IPS-18a (cell line): ENCODE measurements around the gene RSPO3.

Source experiments
- H3K27ac ChIP-seq: one replicate; pipeline ENCODE4 v1.5.1; 2013; ENCODE audit warnings: low read length
- H3K27me3 ChIP-seq: one replicate; pipeline ENCODE4 v1.6.1; 2013; ENCODE audit warnings: mild to moderate bottlenecking, low read length; ENCODE audit not compliant: control insufficient read depth, insufficient read depth
- H3K36me3 ChIP-seq: one replicate; pipeline ENCODE4 v1.6.1; 2013; ENCODE audit warnings: low read depth, low read length; ENCODE audit not compliant: control insufficient read depth
- H3K4me1 ChIP-seq: one replicate; pipeline ENCODE4 v1.6.1; 2013; ENCODE audit warnings: low read depth, low read length; ENCODE audit not compliant: control insufficient read depth
- H3K4me3 ChIP-seq: one replicate; pipeline ENCODE4 v1.5.1; 2013; ENCODE audit warnings: low read length
- H3K9ac ChIP-seq: one replicate; pipeline ENCODE4 v1.6.1; 2013; ENCODE audit warnings: mild to moderate bottlenecking, low read length, moderate library complexity
- H3K9me3 ChIP-seq: one replicate; pipeline ENCODE4 v1.6.1; 2013; ENCODE audit warnings: low read depth, low read length; ENCODE audit not compliant: control insufficient read depth

The RSPO3 gene

DNA sequence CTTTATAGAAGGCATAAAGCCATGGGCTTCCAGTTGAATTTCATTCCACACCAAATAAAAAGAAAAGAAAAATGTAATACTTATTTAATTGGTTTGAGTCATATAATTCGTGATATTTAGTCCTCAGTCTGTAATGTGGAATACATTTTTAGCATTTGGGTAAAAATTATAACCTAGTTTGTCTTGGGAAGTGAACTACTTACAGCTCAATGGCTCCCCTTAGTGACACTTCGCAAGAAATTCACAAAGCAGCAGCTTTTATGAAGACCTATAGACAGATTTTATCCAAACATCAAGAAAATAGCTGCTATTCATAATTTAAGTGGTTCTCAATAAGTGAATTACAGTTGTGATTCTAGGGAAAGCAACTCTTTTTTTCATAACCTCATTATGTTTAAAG lies 72.1 kb downstream of the RSPO3 start:
- Histone ChIP-seq H3K4me1 (no peaks in the 10 kb centered on the region), H3K9me3 (no peaks in the 10 kb centered on the region), H3K27me3 (no peaks in the 10 kb centered on the region), H3K27ac (no peak overlapping the region), H3K9ac (no peak overlapping the region), H3K4me3 (no peak overlapping the region), H3K36me3 (no peaks in the 10 kb centered on the region)

DNA sequence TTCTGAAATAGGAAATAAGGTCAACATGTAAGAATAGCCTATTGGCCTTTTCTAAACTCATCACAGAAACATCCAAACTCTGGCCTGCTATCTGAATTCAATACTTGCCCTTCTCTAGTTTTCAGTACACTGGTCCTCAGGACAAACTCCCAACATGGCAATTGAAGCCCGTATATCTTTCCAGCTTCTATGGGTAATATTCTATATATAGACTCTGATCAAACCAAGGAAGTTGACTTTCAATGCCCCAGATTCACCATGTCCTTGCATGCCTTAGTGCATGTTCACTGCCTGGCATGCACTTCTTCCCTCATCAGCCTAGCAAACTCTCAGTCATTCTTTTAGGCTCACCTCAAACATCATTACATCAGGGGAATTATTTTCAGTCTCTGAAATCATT lies 73.2 kb downstream of the RSPO3 start:
- H3K9ac ChIP-seq = no peak overlapping the region
- H3K4me1 ChIP-seq = no peaks in the 10 kb centered on the region
- H3K4me3 ChIP-seq = no peak overlapping the region
- H3K27ac ChIP-seq = no peak overlapping the region
- no peaks in the 10 kb centered on the region for H3K36me3 ChIP-seq
- H3K27me3 ChIP-seq = no peaks in the 10 kb centered on the region
- H3K9me3 ChIP-seq = no peaks in the 10 kb centered on the region

DNA sequence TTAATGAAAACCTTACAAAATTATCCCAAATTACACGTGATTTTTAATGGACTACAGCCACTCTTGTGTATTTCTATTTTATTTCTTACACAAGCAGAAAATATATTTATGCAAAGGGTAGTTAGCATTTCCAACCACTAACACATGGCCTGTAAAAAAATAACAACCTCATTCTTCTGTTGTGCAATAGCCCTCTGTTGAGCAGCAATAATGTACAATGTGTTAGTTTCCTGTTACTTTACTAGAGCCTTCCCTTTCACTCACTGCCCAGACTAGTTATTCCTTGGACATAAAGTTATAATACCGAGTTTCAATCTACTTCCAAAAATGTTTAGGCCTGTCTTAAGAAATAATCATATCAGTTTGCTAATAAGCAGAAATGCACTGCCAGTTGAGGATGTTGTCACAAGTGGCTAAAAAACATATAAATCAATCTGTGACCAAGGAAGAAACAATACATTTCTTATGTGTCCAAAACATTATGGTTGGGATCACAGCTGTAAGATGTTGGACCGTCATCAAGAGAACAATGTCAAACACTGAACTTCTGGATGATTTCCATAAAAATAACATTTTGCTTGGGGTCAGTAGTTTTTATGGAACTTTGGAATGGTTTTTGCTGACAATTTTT lies 74.6 kb downstream of the RSPO3 start:
- Histone ChIP-seq H3K9me3 (no peaks in the 10 kb centered on the region), H3K27ac (no peak overlapping the region), H3K4me3 (no peak overlapping the region), H3K4me1 (no peaks in the 10 kb centered on the region), H3K9ac (no peak overlapping the region), H3K36me3 (no peaks in the 10 kb centered on the region), H3K27me3 (no peaks in the 10 kb centered on the region)

DNA sequence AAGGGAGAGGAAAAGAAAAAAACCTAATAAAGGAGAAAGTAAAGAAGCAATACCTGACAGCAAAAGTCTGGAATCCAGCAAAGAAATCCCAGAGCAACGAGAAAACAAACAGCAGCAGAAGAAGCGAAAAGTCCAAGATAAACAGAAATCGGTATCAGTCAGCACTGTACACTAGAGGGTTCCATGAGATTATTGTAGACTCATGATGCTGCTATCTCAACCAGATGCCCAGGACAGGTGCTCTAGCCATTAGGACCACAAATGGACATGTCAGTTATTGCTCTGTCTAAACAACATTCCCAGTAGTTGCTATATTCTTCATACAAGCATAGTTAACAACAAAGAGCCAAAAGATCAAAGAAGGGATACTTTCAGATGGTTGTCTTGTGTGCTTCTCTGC lies 77.4 kb downstream of the RSPO3 start:
- Histone ChIP-seq H3K9me3 (no peaks in the 10 kb centered on the region), H3K9ac (no peak overlapping the region), H3K27ac (no peak overlapping the region), H3K4me1 (no peaks in the 10 kb centered on the region), H3K27me3 (no peaks in the 10 kb centered on the region), H3K36me3 (no peaks in the 10 kb centered on the region), H3K4me3 (no peak overlapping the region)

DNA sequence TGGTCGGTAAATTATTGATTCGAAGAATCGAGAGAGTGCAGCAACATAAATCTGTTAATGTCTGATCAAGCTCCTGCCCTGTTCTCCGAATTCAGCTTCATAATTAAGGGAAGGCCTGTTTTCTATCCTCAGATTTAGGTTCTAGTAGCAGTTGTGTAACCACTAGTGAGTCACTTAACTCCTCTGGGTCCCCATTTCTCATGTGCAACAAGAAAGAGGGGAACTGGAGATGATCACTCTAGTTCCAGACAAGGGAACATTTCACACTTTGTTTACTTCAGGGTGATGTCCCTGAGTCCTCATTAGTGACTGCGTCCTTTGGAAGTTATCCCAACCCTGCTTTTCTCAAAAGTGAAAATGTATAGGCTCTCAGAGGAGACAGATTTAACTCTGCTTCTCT lies 80.1 kb downstream of the RSPO3 start:
- no peaks in the 10 kb centered on the region for H3K4me1 ChIP-seq
- H3K4me3 ChIP-seq = no peak overlapping the region
- H3K36me3 ChIP-seq = no peaks in the 10 kb centered on the region
- H3K27me3 ChIP-seq = no peaks in the 10 kb centered on the region
- H3K27ac ChIP-seq = no peak overlapping the region
- H3K9me3 ChIP-seq = no peaks in the 10 kb centered on the region
- H3K9ac ChIP-seq = no peak overlapping the region

DNA sequence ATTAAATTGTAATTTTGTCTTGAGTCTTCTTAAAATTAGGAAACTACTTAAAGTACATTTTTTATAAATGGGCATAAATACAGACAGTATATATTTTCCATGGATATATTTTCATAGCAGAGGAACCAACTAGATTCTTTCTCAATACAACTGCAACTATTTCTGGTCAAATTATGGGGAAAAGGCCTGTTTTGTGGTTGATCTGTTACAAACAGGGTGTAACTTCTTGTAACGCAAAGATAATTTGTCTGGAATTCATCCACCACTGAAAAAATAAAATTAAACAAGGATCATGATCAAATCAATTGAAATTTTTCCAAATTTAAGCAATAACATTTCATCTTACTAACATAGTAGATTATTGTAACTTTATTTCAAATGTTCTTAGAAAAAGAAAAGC lies 81.0 kb downstream of the RSPO3 start:
- Histone ChIP-seq H3K36me3 (no peaks in the 10 kb centered on the region), H3K4me3 (no peak overlapping the region), H3K27ac (no peak overlapping the region), H3K9me3 (no peaks in the 10 kb centered on the region), H3K4me1 (no peaks in the 10 kb centered on the region), H3K27me3 (no peaks in the 10 kb centered on the region), H3K9ac (no peak overlapping the region)

DNA sequence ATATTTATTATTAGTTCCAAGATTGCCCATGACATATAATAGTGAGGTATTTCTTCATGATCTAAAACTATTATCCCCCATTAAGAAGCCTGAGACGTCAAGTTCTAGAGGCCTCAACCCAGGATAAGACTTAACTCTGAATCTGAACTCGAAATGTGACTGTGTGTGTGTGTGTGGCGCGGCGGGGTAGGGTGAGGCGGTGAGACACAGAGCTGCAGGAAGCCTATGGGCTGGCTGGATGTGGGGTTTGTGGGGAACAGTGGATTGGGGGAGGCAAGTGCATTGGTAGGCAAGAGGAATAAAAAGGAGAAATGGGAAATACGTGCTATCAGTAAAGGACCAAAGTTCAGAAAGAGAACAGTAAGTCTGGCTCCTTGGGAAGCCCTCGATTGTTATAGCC lies 81.6 kb downstream of the RSPO3 start:
- Histone ChIP-seq H3K9me3 (no peaks in the 10 kb centered on the region), H3K9ac (no peak overlapping the region), H3K27me3 (no peaks in the 10 kb centered on the region), H3K4me1 (no peaks in the 10 kb centered on the region), H3K27ac (no peak overlapping the region), H3K4me3 (no peak overlapping the region), H3K36me3 (no peaks in the 10 kb centered on the region)

DNA sequence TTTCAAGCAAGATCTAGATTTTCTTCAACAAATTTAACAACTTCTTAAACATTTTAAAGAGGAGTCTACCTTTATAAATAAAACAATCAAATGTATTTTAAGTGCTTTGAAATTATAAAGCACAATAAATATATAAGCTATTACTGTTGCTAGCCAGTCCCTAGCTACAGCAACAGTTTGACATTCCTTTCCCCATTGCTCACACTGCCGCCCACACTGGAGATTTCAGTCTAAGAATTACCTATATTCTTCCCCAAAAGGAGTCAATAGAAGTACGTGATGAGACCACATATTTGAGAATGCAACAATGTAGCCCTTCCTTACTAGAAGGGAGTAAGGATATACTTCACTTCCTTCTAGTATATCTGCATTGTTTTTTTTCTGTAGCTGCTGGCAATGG lies 82.8 kb downstream of the RSPO3 start:
- no peak overlapping the region for H3K27ac ChIP-seq

DNA sequence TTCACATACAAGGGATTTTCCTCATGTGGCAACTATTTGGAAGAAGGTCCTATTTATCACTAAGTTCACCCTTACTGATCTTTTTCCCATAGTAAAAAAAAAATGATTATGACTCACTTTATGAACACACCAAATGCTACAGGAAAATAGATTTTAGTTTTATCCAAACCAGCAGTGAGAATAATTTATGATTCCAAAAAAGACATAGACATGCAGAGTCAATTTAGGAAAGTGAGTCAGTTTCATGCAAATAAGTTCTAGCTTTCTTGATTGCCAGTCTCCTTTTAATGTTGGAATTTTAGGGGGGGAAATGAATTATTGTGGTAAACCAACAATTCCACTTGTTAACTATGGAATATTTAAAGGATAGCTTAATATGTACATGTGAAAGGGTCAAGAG lies 84.2 kb downstream of the RSPO3 start:
- H3K4me1 ChIP-seq = no peaks in the 10 kb centered on the region

More for the DNA sequence above, 82.8 kb downstream of the RSPO3 start:
- Histone ChIP-seq H3K4me3 (no peak overlapping the region), H3K36me3 (no peaks in the 10 kb centered on the region), H3K27me3 (no peaks in the 10 kb centered on the region), H3K9ac (no peak overlapping the region), H3K4me1 (no peaks in the 10 kb centered on the region), H3K9me3 (no peaks in the 10 kb centered on the region)

DNA sequence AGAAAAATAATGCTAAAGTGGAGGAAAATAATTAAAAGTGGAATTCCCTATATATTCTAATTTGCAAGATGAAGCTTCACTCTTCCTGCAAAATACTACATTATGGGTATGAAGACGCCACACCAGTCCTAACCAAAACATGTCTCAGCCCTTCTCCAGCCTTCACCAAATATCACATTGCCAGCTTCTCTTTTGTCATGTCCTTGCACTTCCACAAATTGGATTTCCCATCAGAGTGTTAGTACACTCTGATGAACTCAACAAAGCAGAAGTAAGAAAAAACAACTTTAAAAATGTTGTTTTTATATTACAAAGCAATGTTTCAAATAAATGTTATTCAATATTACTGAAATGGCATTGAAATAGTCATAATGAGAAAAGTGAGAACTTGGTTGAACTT lies 85.8 kb downstream of the RSPO3 start:
- Histone ChIP-seq H3K36me3 (no peaks in the 10 kb centered on the region), H3K9ac (no peak overlapping the region), H3K4me1 (no peaks in the 10 kb centered on the region), H3K27me3 (no peaks in the 10 kb centered on the region), H3K27ac (no peak overlapping the region), H3K4me3 (no peak overlapping the region), H3K9me3 (no peaks in the 10 kb centered on the region)

More for the DNA sequence above, 84.2 kb downstream of the RSPO3 start:
- Histone ChIP-seq H3K9ac (no peak overlapping the region), H3K4me3 (no peak overlapping the region), H3K36me3 (no peaks in the 10 kb centered on the region), H3K9me3 (no peaks in the 10 kb centered on the region), H3K27ac (no peak overlapping the region), H3K27me3 (no peaks in the 10 kb centered on the region)

DNA sequence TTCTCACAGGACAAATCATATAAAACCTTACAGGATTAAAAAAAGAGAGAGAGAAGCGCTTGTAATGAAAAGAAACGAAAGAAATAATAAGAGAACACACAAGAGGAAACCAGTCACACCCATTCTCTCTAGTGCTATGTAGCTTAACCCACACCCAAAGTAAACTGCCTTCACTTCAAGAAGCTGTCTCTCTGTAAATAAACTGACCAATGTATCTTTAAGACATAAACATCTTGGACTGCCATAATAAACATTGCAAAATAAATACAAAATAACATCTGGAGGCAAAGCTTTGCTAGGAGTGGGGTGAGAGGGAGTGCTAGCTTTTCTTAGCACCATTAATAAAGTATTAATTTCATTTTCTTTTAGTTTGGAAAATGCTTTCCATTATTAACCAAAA lies 86.6 kb downstream of the RSPO3 start:
- H3K36me3 ChIP-seq = no peaks in the 10 kb centered on the region
- H3K4me3 ChIP-seq = no peak overlapping the region
- no peak overlapping the region for H3K27ac ChIP-seq
- H3K27me3 ChIP-seq = no peaks in the 10 kb centered on the region
- no peak overlapping the region for H3K9ac ChIP-seq
- H3K9me3 ChIP-seq = no peaks in the 10 kb centered on the region
- H3K4me1 ChIP-seq = no peaks in the 10 kb centered on the region

DNA sequence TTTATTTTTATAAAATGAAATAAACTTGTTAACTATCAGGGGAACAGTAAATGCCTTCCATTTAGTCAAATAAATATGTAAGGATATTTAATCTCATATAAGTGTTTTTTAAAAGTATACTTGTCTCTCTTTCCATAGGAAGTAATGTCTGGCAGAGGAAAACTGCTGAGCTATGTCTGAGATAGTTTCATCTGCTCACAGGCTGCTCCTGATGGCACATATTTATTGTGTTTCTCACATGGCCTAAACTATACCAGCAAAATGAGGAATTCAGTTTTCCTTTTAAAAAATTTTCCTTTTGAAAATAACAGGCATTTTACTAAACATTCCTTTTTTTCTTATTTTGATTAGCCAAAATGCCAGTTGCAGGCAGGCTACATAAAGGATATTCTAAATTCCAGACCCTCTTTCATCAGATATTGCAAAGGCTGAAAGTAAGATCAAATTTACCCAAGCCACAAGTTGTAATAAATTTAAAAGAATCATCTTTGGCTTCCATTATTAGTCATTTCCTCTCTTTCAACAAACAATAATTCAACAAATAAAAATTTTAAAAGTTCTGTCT lies 88.1 kb downstream of the RSPO3 start:
- H3K9me3 ChIP-seq = no peaks in the 10 kb centered on the region
- H3K4me1 ChIP-seq = no peaks in the 10 kb centered on the region

More for the DNA sequence above, 88.1 kb downstream of the RSPO3 start:
- H3K27me3 ChIP-seq = no peaks in the 10 kb centered on the region
- H3K4me3 ChIP-seq = no peak overlapping the region
- H3K9ac ChIP-seq = no peak overlapping the region
- no peaks in the 10 kb centered on the region for H3K36me3 ChIP-seq
- no peak overlapping the region for H3K27ac ChIP-seq
